ENCODE results near the gene PNP.

DNA sequence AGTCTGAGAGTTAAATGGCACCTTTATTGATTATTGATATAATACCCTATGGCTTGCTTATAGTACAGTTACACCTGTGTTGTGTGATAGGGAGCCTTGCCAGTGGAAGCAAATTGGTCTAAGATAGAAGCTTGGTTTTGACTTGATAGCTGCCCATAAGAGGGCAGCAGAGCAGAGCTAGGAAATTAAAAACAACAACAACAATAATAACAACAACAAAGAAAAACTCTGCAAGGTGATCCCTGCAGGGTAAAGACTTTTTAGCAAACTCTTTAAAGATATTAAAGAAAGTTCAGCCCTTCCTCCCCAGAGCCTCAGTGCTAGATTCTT lies 18.2 kb downstream of the PNP start:
- TF ChIP-seq POLR2A (IDR thresholded peaks at IDR 0.05; ENCODE audit: control extremely low read depth in 1 of 2, low read depth in 2 of 2, low read length in 2 of 2) (no peak), EZH2 (IDR thresholded peaks at IDR 0.05; ENCODE audit: low read depth, low read length, severe bottlenecking) (no peak), RBBP5 (IDR thresholded peaks at IDR 0.05; ENCODE audit: borderline replicate concordance, low read depth, low read length) (no peak), TCF12 (IDR thresholded peaks at IDR 0.05; ENCODE audit: low read depth, low read length) (no peak), ZNF274 (IDR thresholded peaks at IDR 0.05; ENCODE audit: borderline replicate concordance, extremely low read depth, low read length) (no peak), ATF3 (IDR thresholded peaks at IDR 0.05; ENCODE audit: insufficient read depth, low read depth, low read length) (no peak), RFX5 (IDR thresholded peaks at IDR 0.05; ENCODE audit: borderline replicate concordance, low read depth, low read length) (no peak), JUND (IDR thresholded peaks at IDR 0.05; ENCODE audit: low read length) (no peak), NRF1 (IDR thresholded peaks at IDR 0.05; ENCODE audit: low read depth, low read length) (no peak), SIN3A (conservative IDR thresholded peaks at IDR 0.05 in 1 of 2, IDR thresholded peaks at IDR 0.05 in 1 of 2; ENCODE audit: low read depth in 1 of 2, low read length in 2 of 2) (no peak), JUN (IDR thresholded peaks at IDR 0.05; ENCODE audit: low read depth, low read length) (no peak)
- TF ChIP-seq, protein P1, sequence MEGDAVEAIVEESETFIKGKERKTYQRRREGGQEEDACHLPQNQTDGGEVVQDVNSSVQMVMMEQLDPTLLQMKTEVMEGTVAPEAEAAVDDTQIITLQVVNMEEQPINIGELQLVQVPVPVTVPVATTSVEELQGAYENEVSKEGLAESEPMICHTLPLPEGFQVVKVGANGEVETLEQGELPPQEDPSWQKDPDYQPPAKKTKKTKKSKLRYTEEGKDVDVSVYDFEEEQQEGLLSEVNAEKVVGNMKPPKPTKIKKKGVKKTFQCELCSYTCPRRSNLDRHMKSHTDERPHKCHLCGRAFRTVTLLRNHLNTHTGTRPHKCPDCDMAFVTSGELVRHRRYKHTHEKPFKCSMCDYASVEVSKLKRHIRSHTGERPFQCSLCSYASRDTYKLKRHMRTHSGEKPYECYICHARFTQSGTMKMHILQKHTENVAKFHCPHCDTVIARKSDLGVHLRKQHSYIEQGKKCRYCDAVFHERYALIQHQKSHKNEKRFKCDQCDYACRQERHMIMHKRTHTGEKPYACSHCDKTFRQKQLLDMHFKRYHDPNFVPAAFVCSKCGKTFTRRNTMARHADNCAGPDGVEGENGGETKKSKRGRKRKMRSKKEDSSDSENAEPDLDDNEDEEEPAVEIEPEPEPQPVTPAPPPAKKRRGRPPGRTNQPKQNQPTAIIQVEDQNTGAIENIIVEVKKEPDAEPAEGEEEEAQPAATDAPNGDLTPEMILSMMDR (IDR thresholded peaks at IDR 0.05; ENCODE audit: control extremely low read depth in 1 of 3, insufficient read depth in 1 of 3, low read depth in 1 of 3, low read length in 3 of 3): peak in 2 of 3 experiments; percentile 30 to 38; a peak in 3 of 4 replicates
